HG02943 (cell line): ENCODE measurements around the gene ZKSCAN1.
A peak's percentile ranks its signal among the peaks of the same experiment; 100 is the strongest.
"Not testable (repeated sequence)": the region's sequence is repeated elsewhere in the genome, so short reads cannot be mapped to it uniquely, and the experiment has no call there.

Experiments used
- ATAC-seq: cut with Tn5 transposase; IDR thresholded peaks from one replicate; pipeline ENCODE4 v1.9.1; 2021; ENCODE audit warnings: mild to moderate bottlenecking, low read depth, moderate library complexity; ENCODE audit not compliant: unreplicated experiment

Gene ZKSCAN1

GRCh38 chr7:100015232-100016214 lies at the start of gene ZKSCAN1:
Gene ZKSCAN1, plus strand, starts transcription at chr7:100015596. Its CDS starts 7,911 bp downstream, at chr7:100023507.
- peak; percentile 86 for ATAC-seq

- no peak for ATAC-seq
These were observed 46.1 kb upstream of the ZKSCAN1 start for GRCh38 chr7:99969298-99969697.

- ATAC-seq, result not testable (repeated sequence)
These were observed 45.6 kb upstream of the ZKSCAN1 start for GRCh38 chr7:99969813-99970212.

- no peak for ATAC-seq
These were observed 44.2 kb upstream of the ZKSCAN1 start for GRCh38 chr7:99971242-99971641.

GRCh38 chr7:99973817-99974216 lies 41.6 kb upstream of the ZKSCAN1 start:
- ATAC-seq, result not testable (repeated sequence)

- ATAC-seq, result no peak
These were observed 40.7 kb upstream of the ZKSCAN1 start for GRCh38 chr7:99974681-99975080.

- no peak for ATAC-seq
These were observed 39.4 kb upstream of the ZKSCAN1 start, which contains the start of gene AZGP1 for GRCh38 chr7:99975782-99976521. Gene AZGP1, minus strand, starts transcription at chr7:99976031. Its CDS starts 11 bp downstream, at chr7:99976020.

- ATAC-seq, result no peak
These were observed 38.8 kb upstream of the ZKSCAN1 start for GRCh38 chr7:99976626-99977025.

GRCh38 chr7:99979814-99980225 lies 35.6 kb upstream of the ZKSCAN1 start:
- ATAC-seq, result not testable (repeated sequence)

- not testable (repeated sequence) for ATAC-seq
These were observed 34.9 kb upstream of the ZKSCAN1 start for GRCh38 chr7:99980448-99980872.

- ATAC-seq, result not testable (repeated sequence)
These were observed 34.3 kb upstream of the ZKSCAN1 start for GRCh38 chr7:99981066-99981465.

GRCh38 chr7:99984593-99984992 lies 30.8 kb upstream of the ZKSCAN1 start:
- no peak for ATAC-seq

- ATAC-seq, result not testable (repeated sequence)
These were observed 28.1 kb upstream of the ZKSCAN1 start for GRCh38 chr7:99987306-99987705.

GRCh38 chr7:99987846-99988245 lies 27.6 kb upstream of the ZKSCAN1 start:
- no peak for ATAC-seq

- no peak for ATAC-seq
These were observed 24.9 kb upstream of the ZKSCAN1 start for GRCh38 chr7:99990460-99990852.

- ATAC-seq, result not testable (repeated sequence)
These were observed 23.9 kb upstream of the ZKSCAN1 start for GRCh38 chr7:99991543-99991942.

- ATAC-seq, result no peak
These were observed 22.9 kb upstream of the ZKSCAN1 start for GRCh38 chr7:99992330-99993038.

- ATAC-seq, result no peak
These were observed 20.6 kb upstream of the ZKSCAN1 start for GRCh38 chr7:99994819-99995218.

- ATAC-seq, result no peak
These were observed 18.4 kb upstream of the ZKSCAN1 start for GRCh38 chr7:99996755-99997544.
